GM06990 (cell line): Measurements from ENCODE around the gene PRTG.

Experiments used
- DNase-seq: peaks from one replicate; pipeline ENCODE4 v3.0.0-alpha.2; 2011; ENCODE audit not compliant: insufficient read length; ENCODE audit errors: extremely low read depth
- H3K27me3 ChIP-seq: replicated peaks from 2 replicates; pipeline ENCODE4 v1.6.0; 2011; ENCODE audit warnings: low read length; ENCODE audit not compliant: control insufficient read depth, insufficient read depth
- H3K36me3 ChIP-seq: 2 replicates; pipeline ENCODE4 v1.5.1; 2011; ENCODE audit warnings: low read length; ENCODE audit not compliant: control insufficient read depth, insufficient read depth
- H3K4me3 ChIP-seq: replicated peaks from 2 replicates; pipeline ENCODE4 v1.5.1; 2011; ENCODE audit warnings: low read depth, mild to moderate bottlenecking, control low read depth, low read length
- CTCF ChIP-seq: IDR thresholded peaks from 2 replicates; pipeline ENCODE4 v1.5.1; 2011; ENCODE audit warnings: low read length, control low read depth, mild to moderate bottlenecking, inconsistent platforms; ENCODE audit not compliant: insufficient read depth, poor library complexity, severe bottlenecking

The PRTG gene

GRCh38 chr15:55590788-55591187 lies 152.2 kb downstream of the PRTG start:
- Histone ChIP-seq H3K27me3 (no peaks in the 10 kb centered on the region; the same call in 1 of the 2 replicates), H3K36me3 (no peaks in the 10 kb centered on the region), H3K4me3 (no peak overlapping the region)
- no peak for DNase-seq
- TF ChIP-seq CTCF: no peak

GRCh38 chr15:55589287-55589686 lies 153.7 kb downstream of the PRTG start:
- no peak for DNase-seq
- Histone ChIP-seq H3K27me3 (no peaks in the 10 kb centered on the region; the same call in none of the 2 replicates), H3K36me3 (no peaks in the 10 kb centered on the region)

GRCh38 chr15:55588815-55589115 lies 154.2 kb downstream of the PRTG start:
- no peak for DNase-seq
- TF ChIP-seq CTCF: no peak
- Histone ChIP-seq H3K27me3 (no peaks in the 10 kb centered on the region; the same call in none of the 2 replicates), H3K4me3 (no peak overlapping the region), H3K36me3 (no peaks in the 10 kb centered on the region)

More at GRCh38 chr15:55589287-55589686, 153.7 kb downstream of the PRTG start:
- no peak for TF ChIP-seq CTCF
- no peak overlapping the region for H3K4me3 ChIP-seq

GRCh38 chr15:55588070-55588814 lies 154.7 kb downstream of the PRTG start, which contains the start of gene PYGO1:
Gene PYGO1, minus strand, starts transcription at chr15:55588345. Its CDS starts 462 bp downstream, at chr15:55587883.
- Histone ChIP-seq H3K4me3 (peak within 1 kb of the TSS; percentile 23), H3K36me3 (no peaks in the 10 kb centered on the region), H3K27me3 (no peaks in the 10 kb centered on the region; the same call in none of the 2 replicates)
- peak; percentile 26 for DNase-seq
- peak; percentile 5 for TF ChIP-seq CTCF

- no peaks in the 10 kb centered on the region for H3K36me3 ChIP-seq
- TF ChIP-seq CTCF: no peak
- peak overlapping the region; percentile 23 for H3K4me3 ChIP-seq
- DNase-seq: peak; percentile 9
- H3K27me3 ChIP-seq: no peaks in the 10 kb centered on the region; the same call in none of the 2 replicates
Observed at GRCh38 chr15:55587321-55588069, 155.5 kb downstream of the PRTG start.
